GM12865 (cell line): ENCODE measurements around the gene SNAP91.

ENCODE experiments used
- DNase-seq: peaks from one replicate; pipeline ENCODE4 v3.0.0; 2010; ENCODE audit warnings: low read depth
- H3K4me3 ChIP-seq: 2 replicates; pipeline ENCODE4 v1.5.1; 2011; ENCODE audit warnings: mild to moderate bottlenecking, low read depth, low read length, control low read depth
- CTCF ChIP-seq: IDR thresholded peaks from 2 replicates; pipeline ENCODE4 v1.5.1; 2011; ENCODE audit warnings: low read length, control low read depth, low read depth, inconsistent platforms; ENCODE audit not compliant: insufficient read depth; ENCODE audit errors: missing control alignments

Gene SNAP91

GRCh38 chr6:83518816-83519480 is 190.0 kb downstream of the SNAP91 start:
- no peak for DNase-seq
- peak; percentile 5 for TF ChIP-seq CTCF

GRCh38 chr6:83517500-83517899 is 191.4 kb downstream of the SNAP91 start:
- no peak for DNase-seq
- H3K4me3 ChIP-seq, result no peak overlapping the region
- no peak for TF ChIP-seq CTCF

More at GRCh38 chr6:83518816-83519480, 190.0 kb downstream of the SNAP91 start:
- H3K4me3 ChIP-seq, result no peak overlapping the region

GRCh38 chr6:83514866-83515466 is 193.9 kb downstream of the SNAP91 start:
- TF ChIP-seq CTCF, result peak; percentile 76
- H3K4me3 ChIP-seq, result no peak overlapping the region
- DNase-seq, result peak; percentile 68

- no peak for TF ChIP-seq CTCF
- H3K4me3 ChIP-seq, result no peak overlapping the region
- no peak for DNase-seq
These were observed 194.4 kb downstream of the SNAP91 start for GRCh38 chr6:83514466-83514865.

GRCh38 chr6:83511901-83512681 is 196.8 kb downstream of the SNAP91 start, which contains the start of gene PRSS35:
Gene PRSS35, plus strand, starts transcription at chr6:83512534. Its CDS starts 10,908 bp downstream, at chr6:83523442.
- DNase-seq, result peak; percentile 38
- H3K4me3 ChIP-seq, result peak within 1 kb of the TSS; percentile 9
- TF ChIP-seq CTCF, result peak; percentile 50

GRCh38 chr6:83511266-83511665 is 197.6 kb downstream of the SNAP91 start:
- DNase-seq, result no peak
- TF ChIP-seq CTCF, result no peak
- H3K4me3 ChIP-seq, result no peak overlapping the region
